Neural cell (in vitro differentiated cells): ENCODE data around the gene ZCCHC4. TPM values are rescaled to one million over a fixed set of nuclear protein-coding genes. Genes with fewer than 3 reads are reported as not detected.

Experiments
- H2AFZ ChIP-seq: fragments of 200-600, 300-800 bp; sonication (generic), shearing (Covaris generic); 2 replicates; pipeline ENCODE4 v1.6.0; 2014; ENCODE audit warnings: low read depth, mild to moderate bottlenecking, antibody characterized with exemption, low read length, moderate library complexity
- H3F3A ChIP-seq: fragments of 200-600 bp; shearing (Covaris generic); 2 replicates; pipeline ENCODE4 v1.6.1; 2016; ENCODE audit warnings: mild to moderate bottlenecking, moderate library complexity, mixed read lengths, antibody characterized with exemption, low read length; ENCODE audit not compliant: insufficient read depth, poor library complexity, severe bottlenecking
- H3K27ac ChIP-seq: fragments of 200-600, 300-800 bp; sonication (generic), shearing (Covaris generic); 2 replicates; pipeline ENCODE4 v1.5.1; 2014; ENCODE audit warnings: mild to moderate bottlenecking, low read length, moderate library complexity
- H3K27me3 ChIP-seq: fragments of 300-800, 200-600 bp; sonication (generic), shearing (Covaris generic); 2 replicates; pipeline ENCODE4 v1.6.0; 2014; ENCODE audit warnings: mild to moderate bottlenecking, low read depth, low read length, moderate library complexity; ENCODE audit not compliant: insufficient read depth
- H3K36me3 ChIP-seq: fragments of 300-800, 200-600 bp; sonication (generic), shearing (Covaris generic); 2 replicates; pipeline ENCODE4 v1.5.1; 2014; ENCODE audit warnings: mild to moderate bottlenecking, antibody characterized with exemption, low read length, moderate library complexity; ENCODE audit not compliant: insufficient read depth
- H3K4me2 ChIP-seq: fragments of 300-800, 200-600 bp; sonication (generic), shearing (Covaris generic); 2 replicates; pipeline ENCODE4 v1.6.0; 2014; ENCODE audit warnings: mild to moderate bottlenecking, low read length
- H3K4me3 ChIP-seq: fragments of 300-800, 200-600 bp; sonication (generic), shearing (Covaris generic); 2 replicates; pipeline ENCODE4 v1.5.1; 2014; ENCODE audit warnings: mild to moderate bottlenecking, low read length, moderate library complexity
- H3K79me2 ChIP-seq: fragments of 200-600 bp; shearing (Covaris generic); replicated peaks from 2 replicates; pipeline ENCODE4 v1.6.0; 2014; ENCODE audit warnings: mild to moderate bottlenecking, low read length, moderate library complexity; ENCODE audit not compliant: insufficient read depth
- H3K9ac ChIP-seq: fragments of 300-800, 200-600 bp; sonication (generic), shearing (Covaris generic); 2 replicates; pipeline ENCODE4 v1.6.1; 2016; ENCODE audit warnings: mild to moderate bottlenecking, low read length, mixed read lengths
- H3K9me2 ChIP-seq: fragments of 200-600 bp; shearing (Covaris generic); 2 replicates; pipeline ENCODE4 v1.6.1; 2016; ENCODE audit warnings: mild to moderate bottlenecking, low read length, mixed read lengths; ENCODE audit not compliant: insufficient read depth
- H3K9me3 ChIP-seq: fragments of 200-600, 300-800 bp; sonication (generic), shearing (Covaris generic); 2 replicates; pipeline ENCODE4 v1.6.1; 2016; ENCODE audit warnings: mild to moderate bottlenecking, mixed run types, low read length, moderate library complexity, mixed read lengths
- H4K20me1 ChIP-seq: fragments of 200-600 bp; shearing (Covaris generic); 2 replicates; pipeline ENCODE4 v1.6.1; 2016; ENCODE audit warnings: mild to moderate bottlenecking, mixed run types; ENCODE audit not compliant: insufficient read depth
- CTCF ChIP-seq: fragments of 450-650 bp; IDR thresholded peaks from 2 replicates; pipeline ENCODE4 v1.5.1; 2014; ENCODE audit warnings: antibody characterized with exemption, mild to moderate bottlenecking, moderate library complexity; ENCODE audit not compliant: poor library complexity, severe bottlenecking
- EP300 ChIP-seq: fragments of 450-650 bp; conservative IDR thresholded peaks from 2 replicates; pipeline ENCODE4 v1.6.1; 2014; ENCODE audit warnings: antibody characterized with exemption, mild to moderate bottlenecking, moderate library complexity; ENCODE audit not compliant: poor library complexity, severe bottlenecking
- EZH2 ChIP-seq: fragments of 200-600, 300-800 bp; shearing (Covaris generic), sonication (generic); IDR thresholded peaks from 2 replicates; pipeline ENCODE4 v1.6.1; 2014; ENCODE audit warnings: antibody characterized with exemption, low read length, borderline replicate concordance, mild to moderate bottlenecking; ENCODE audit not compliant: insufficient read depth, poor library complexity, severe bottlenecking
- MXI1 ChIP-seq: fragments of 450-650 bp; conservative IDR thresholded peaks from 2 replicates; pipeline ENCODE4 v1.6.1; 2014; ENCODE audit warnings: antibody characterized with exemption, mild to moderate bottlenecking; ENCODE audit not compliant: poor library complexity, severe bottlenecking
- POLR2AphosphoS5 ChIP-seq: IDR thresholded peaks from 2 replicates; pipeline ENCODE4 v1.6.1; 2012
- RAD21 ChIP-seq: fragments of 450-650 bp; conservative IDR thresholded peaks from 2 replicates; pipeline ENCODE4 v1.6.1; 2014; ENCODE audit warnings: antibody characterized with exemption, mild to moderate bottlenecking, moderate library complexity
- REST ChIP-seq: IDR thresholded peaks from 2 replicates; pipeline ENCODE4 v1.6.1; 2012; ENCODE audit warnings: borderline replicate concordance
- SMC3 ChIP-seq: fragments of 450-650 bp; conservative IDR thresholded peaks from 2 replicates; pipeline ENCODE4 v1.6.1; 2014; ENCODE audit warnings: antibody characterized with exemption, mild to moderate bottlenecking, moderate library complexity; ENCODE audit not compliant: poor library complexity
- TAF1 ChIP-seq: IDR thresholded peaks from 2 replicates; pipeline ENCODE4 v1.6.1; 2012; ENCODE audit warnings: low read depth
- polyA plus RNA-seq: library from polyadenylated mRNA; depleted of rRNA; stranded (reverse); fragments of >200 nt; gene quantifications from 2 replicates; pipeline ENCODE4 v1.2.3, GENCODE V29; 2014

Gene ZCCHC4
- polyA plus RNA-seq, 1 donor from 2014 or later = 8.6 TPM

- no peaks in the 10 kb centered on the region for H3K36me3 ChIP-seq
- TF ChIP-seq SMC3 (no peak), MXI1 (no peak), RAD21 (no peak), CTCF (no peak), POLR2AphosphoS5 (no peak), EZH2 (no peak), TAF1 (no peak), REST (no peak), EP300 (no peak)
- no peaks in the 10 kb centered on the region for H3K9me3 ChIP-seq
- no peak overlapping the region for H3K27ac ChIP-seq
- no peaks in the 10 kb centered on the region for H4K20me1 ChIP-seq
- H3F3A ChIP-seq = no peaks in the 10 kb centered on the region
- H3K27me3 ChIP-seq = no peaks in the 10 kb centered on the region
- no peaks in the 10 kb centered on the region for H3K79me2 ChIP-seq
- no peak overlapping the region for H2AFZ ChIP-seq
- no peak overlapping the region for H3K9ac ChIP-seq
- H3K9me2 ChIP-seq = no peaks in the 10 kb centered on the region
- H3K4me2 ChIP-seq = no peak overlapping the region
- H3K4me3 ChIP-seq = no peak overlapping the region
These were observed 32.4 kb upstream of the ZCCHC4 start for GRCh38 chr4:25280210-25280609.

GRCh38 chr4:25283948-25284347 is 28.6 kb upstream of the ZCCHC4 start:
- Histone ChIP-seq H2AFZ (no peak overlapping the region), H3K4me3 (no peak overlapping the region), H3K9me2 (no peaks in the 10 kb centered on the region), H3F3A (no peaks in the 10 kb centered on the region), H3K4me2 (no peak overlapping the region), H3K9me3 (no peaks in the 10 kb centered on the region), H3K9ac (no peak overlapping the region), H4K20me1 (no peaks in the 10 kb centered on the region), H3K27me3 (no peaks in the 10 kb centered on the region), H3K27ac (no peak overlapping the region), H3K79me2 (no peaks in the 10 kb centered on the region), H3K36me3 (no peaks in the 10 kb centered on the region)
- TF ChIP-seq EZH2 = no peak
- no peak for TF ChIP-seq SMC3
- TF ChIP-seq REST = no peak
- TF ChIP-seq POLR2AphosphoS5 = no peak
- no peak for TF ChIP-seq MXI1
- TF ChIP-seq RAD21 = no peak
- TF ChIP-seq TAF1 = no peak
- no peak for TF ChIP-seq CTCF
- TF ChIP-seq EP300 = no peak
